HepG2 (cell line): ENCODE data around the gene IGLON5. TPM values are rescaled to one million over a fixed set of nuclear protein-coding genes. Genes with fewer than 3 reads are reported as not detected.

Source experiments
- BHLHE40 ChIP-seq: IDR thresholded peaks from 2 replicates; pipeline ENCODE4 v1.6.1; 2011; ENCODE audit warnings: low read length, improper control_type of control experiment
- BORCS8-MEF2B ChIP-seq: sonication (generic); formaldehyde crosslinking; IDR thresholded peaks from 2 replicates; pipeline ENCODE4 v1.8.0; 2022; ENCODE audit warnings: mild to moderate bottlenecking, missing genetic modification reagents
- CENPT ChIP-seq: sonication (generic); formaldehyde crosslinking; IDR thresholded peaks from 2 replicates; pipeline ENCODE4 v1.8.0; 2022; ENCODE audit warnings: low read depth, mild to moderate bottlenecking, moderate library complexity, missing genetic modification reagents
- MTA3 ChIP-seq: sonication (generic); formaldehyde crosslinking; IDR thresholded peaks from 2 replicates; pipeline ENCODE4 v1.4.0; 2020; ENCODE audit warnings: missing genetic modification reagents
- PBX2 ChIP-seq: IDR thresholded peaks from 2 replicates; pipeline ENCODE4 v1.6.1; 2016; ENCODE audit warnings: control low read depth
- PCBP2 ChIP-seq: fragments of 200-400 bp; formaldehyde crosslinking; optimal IDR thresholded peaks from 2 replicates; pipeline ENCODE3; 2018; ENCODE audit warnings: low read length, low read depth; ENCODE audit not compliant: poor library complexity, severe bottlenecking
- SMARCE1 ChIP-seq: fragments of 450-650 bp; IDR thresholded peaks from 2 replicates; pipeline ENCODE4 v1.6.1; 2017; ENCODE audit warnings: borderline replicate concordance
- SP5 ChIP-seq: IDR thresholded peaks from 2 replicates; pipeline ENCODE4 v1.6.1; 2016; ENCODE audit warnings: low read depth, borderline replicate concordance
- SSRP1 ChIP-seq: IDR thresholded peaks from 2 replicates; pipeline ENCODE4 v1.6.1; 2016; ENCODE audit warnings: control low read depth
- TRIM22 ChIP-seq: fragments of 450-650 bp; IDR thresholded peaks from 2 replicates; pipeline ENCODE4 v1.6.1; 2017
- ZBTB2 ChIP-seq: sonication (generic); formaldehyde crosslinking; IDR thresholded peaks from 2 replicates; pipeline ENCODE4 v1.8.0; 2022; ENCODE audit warnings: low read depth, missing genetic modification reagents
- ZBTB34 ChIP-seq: sonication (generic); formaldehyde crosslinking; IDR thresholded peaks from 2 replicates; pipeline ENCODE4 v1.8.0; 2022; ENCODE audit warnings: mild to moderate bottlenecking, missing genetic modification reagents
- ZHX2 ChIP-seq, 2 experiments: sonication (generic) in 1 of 2; formaldehyde crosslinking in 1 of 2; IDR thresholded peaks; 2 replicates each; pipeline versions ENCODE4 v1.6.1 to v1.9.0; 2014 to 2022; ENCODE audit warnings: antibody characterized with exemption in 1 of 2, borderline replicate concordance in 1 of 2, inconsistent platforms in 1 of 2, low read depth in 1 of 2, missing genetic modification reagents in 1 of 2
- ZNF484 ChIP-seq: sonication (generic); formaldehyde crosslinking; IDR thresholded peaks from 2 replicates; pipeline ENCODE4 v1.5.1; 2020; ENCODE audit warnings: mild to moderate bottlenecking, low read depth, missing genetic modification reagents, borderline replicate concordance
- ZNF878 ChIP-seq: sonication (generic); formaldehyde crosslinking; IDR thresholded peaks from 2 replicates; pipeline ENCODE4 v1.8.1; 2023; ENCODE audit warnings: mild to moderate bottlenecking, missing genetic modification reagents, moderate library complexity
- polyA plus RNA-seq, 8 experiments: library from polyadenylated mRNA; depleted of rRNA in 3 of 8; stranded (reverse) in 7 of 8; unstranded in 1 of 8; fragments of >200 nt; fragmentation: Illumina TruSeq in 4 of 8; extraction: Trizol in 4 of 8; gene quantifications; 2 replicates each; pipeline versions ENCODE4 v1.2.1 to v1.2.3, GENCODE V29; 2011 to 2016; ENCODE audit warnings: low read depth in 4 of 8, missing spikeins in 1 of 8, mixed read lengths in 1 of 8; ENCODE audit not compliant: insufficient read depth in 1 of 8
- total RNA-seq, 5 experiments: library from RNA; depleted of rRNA; stranded (reverse); fragments of >200 nt; fragmentation: Illumina TruSeq; extraction: Trizol; gene quantifications; 2 replicates each; pipeline ENCODE4 v1.2.3, GENCODE V29; 2016; ENCODE audit warnings: low read depth in 1 of 5

Gene IGLON5
- total and polyA plus RNA-seq, 2 of the 13 experiments (the other 11 are each of a cell fraction or from before 2014, with no cell fraction given), result 0.04 to 5.7 TPM

GRCh38 chr19:51354103-51354741 is 42.8 kb downstream of the IGLON5 start (continued):
- no peak for TF ChIP-seq ZHX2 (IDR thresholded peaks at IDR 0.05; ENCODE audit: low read depth)
- no peak for TF ChIP-seq ZHX2 (CRISPR knock-in tag; IDR thresholded peaks at IDR 0.05; ENCODE audit: borderline replicate concordance)
- no peak for TF ChIP-seq BHLHE40
- TF ChIP-seq ZNF484 (CRISPR knock-in tag), result no peak
- peak; percentile 78; the same call in 1 of the 2 replicates for TF ChIP-seq SSRP1
- TF ChIP-seq CENPT (CRISPR knock-in tag), result 0 out of 2 replicates have a peak, but pooled peaks have one; percentile 25
- 0 out of 2 replicates have a peak, but pooled peaks have one; percentile 24 for TF ChIP-seq BORCS8-MEF2B (CRISPR knock-in tag)
- no peak for TF ChIP-seq TRIM22
- no peak for TF ChIP-seq ZBTB2
- TF ChIP-seq MTA3 (CRISPR knock-in tag), result no peak
- TF ChIP-seq PCBP2, result no peak
- TF ChIP-seq PBX2 (CRISPR knock-in tag), result no peak
- TF ChIP-seq ZNF878 (CRISPR knock-in tag), result no peak
- TF ChIP-seq ZBTB34 (CRISPR knock-in tag), result peak; percentile 59; the same call in 1 of the 2 replicates
- TF ChIP-seq SP5 (CRISPR knock-in tag), result peak; percentile 80
- TF ChIP-seq SMARCE1, result no peak
